ENCODE measurements around the gene CDC42BPA. TPM values are rescaled to one million over a fixed set of nuclear protein-coding genes. Genes with fewer than 3 reads are reported as not detected.

Gene CDC42BPA
- total and polyA plus RNA-seq, 2 of the 8 experiments (the other 6 are each of a cell fraction or from before 2014, with no cell fraction given): 7.1 to 28.5 TPM

DNA sequence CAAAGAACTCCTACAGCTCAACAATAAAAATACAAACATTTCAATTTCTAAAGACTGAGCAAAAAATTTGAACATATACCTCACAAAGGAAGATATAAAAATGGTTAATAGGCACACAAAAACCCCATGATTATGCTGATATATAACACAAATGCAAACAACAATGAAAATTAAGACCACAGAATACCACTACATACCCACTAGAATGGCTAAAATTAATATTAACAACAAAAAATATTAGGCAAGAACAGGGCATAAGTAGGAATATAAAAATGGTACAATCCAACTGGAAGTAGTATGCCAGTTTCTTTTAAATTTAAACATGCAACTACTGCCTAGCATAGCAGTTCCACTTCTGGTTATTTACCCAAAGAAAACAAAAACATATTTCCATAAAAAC, 77.3 kb downstream of the CDC42BPA start (continued):
- no peak for TF ChIP-seq CTCF (IDR thresholded peaks at IDR 0.05; ENCODE audit: control extremely low read depth in 1 of 3, insufficient read depth in 1 of 3, low read depth in 1 of 3, low read length in 3 of 3)
- TF ChIP-seq POU5F1 (IDR thresholded peaks at IDR 0.05; ENCODE audit: low read depth, low read length): no peak
- TF ChIP-seq SUZ12 (IDR thresholded peaks at IDR 0.05; ENCODE audit: low read length): no peak
- TF ChIP-seq CEBPB (IDR thresholded peaks at IDR 0.05; ENCODE audit: low read depth, low read length): no peak
- TF ChIP-seq GTF2F1 (IDR thresholded peaks at IDR 0.05; ENCODE audit: borderline replicate concordance, low read depth, low read length): no peak
- no peak for TF ChIP-seq BCL11A (IDR thresholded peaks at IDR 0.05; ENCODE audit: low read depth in 2 of 2, low read length in 2 of 2)
- TF ChIP-seq NANOG (IDR thresholded peaks at IDR 0.05; ENCODE audit: insufficient read depth, low read depth, low read length, poor library complexity, severe bottlenecking): no peak
- TF ChIP-seq TAF7 (optimal IDR thresholded peaks at IDR 0.05; ENCODE audit: borderline replicate concordance, low read depth, low read length): no peak
- no peak for TF ChIP-seq EZH2 (IDR thresholded peaks at IDR 0.05; ENCODE audit: low read depth, low read length, severe bottlenecking)
- no peak for TF ChIP-seq RFX5 (IDR thresholded peaks at IDR 0.05; ENCODE audit: borderline replicate concordance, low read depth, low read length)

Data from H1 (cell line).